Measurements from ENCODE around the gene DCBLD1. TPM values are rescaled to one million over a fixed set of nuclear protein-coding genes. Genes with fewer than 3 reads are reported as not detected.

DCBLD1 gene
- total RNA-seq, 2 donors from 2014 or later: 4.1 to 8.2 TPM

DNA sequence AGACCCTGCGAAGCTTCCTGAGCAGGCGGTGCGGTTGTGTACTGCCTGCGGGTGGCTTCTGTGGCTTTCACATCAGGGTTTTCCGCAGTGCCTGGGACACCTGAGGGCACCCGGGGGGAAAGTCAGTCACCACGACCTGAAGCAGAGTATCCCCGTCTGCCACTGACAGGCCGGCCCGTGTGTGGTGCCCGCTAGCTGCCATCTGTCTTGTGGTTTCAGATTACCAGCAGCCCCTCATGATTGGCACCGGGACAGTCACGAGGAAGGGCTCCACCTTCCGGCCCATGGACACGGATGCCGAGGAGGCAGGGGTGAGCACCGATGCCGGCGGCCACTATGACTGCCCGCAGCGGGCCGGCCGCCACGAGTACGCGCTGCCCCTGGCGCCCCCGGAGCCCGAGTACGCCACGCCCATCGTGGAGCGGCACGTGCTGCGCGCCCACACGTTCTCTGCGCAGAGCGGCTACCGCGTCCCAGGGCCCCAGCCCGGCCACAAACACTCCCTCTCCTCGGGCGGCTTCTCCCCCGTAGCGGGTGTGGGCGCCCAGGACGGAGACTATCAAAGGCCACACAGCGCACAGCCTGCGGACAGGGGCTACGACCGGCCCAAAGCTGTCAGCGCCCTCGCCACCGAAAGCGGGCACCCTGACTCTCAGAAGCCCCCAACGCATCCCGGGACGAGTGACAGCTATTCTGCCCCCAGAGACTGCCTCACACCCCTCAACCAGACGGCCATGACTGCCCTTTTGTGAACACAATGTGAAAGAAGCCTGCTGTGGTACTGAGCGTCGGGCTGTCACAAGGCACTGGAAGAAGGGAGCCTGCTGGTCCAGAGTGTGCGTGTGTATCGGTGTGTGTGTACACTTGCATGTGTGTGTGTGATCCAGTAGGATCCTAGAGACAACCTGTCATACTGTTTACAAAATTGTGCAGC, 65.5 kb downstream of the DCBLD1 start:
- ATAC-seq (peak; percentile 94), DNase-seq (peak; percentile 71)
- intact Hi-C loops (cut with DNase I): no loop called here

DNA sequence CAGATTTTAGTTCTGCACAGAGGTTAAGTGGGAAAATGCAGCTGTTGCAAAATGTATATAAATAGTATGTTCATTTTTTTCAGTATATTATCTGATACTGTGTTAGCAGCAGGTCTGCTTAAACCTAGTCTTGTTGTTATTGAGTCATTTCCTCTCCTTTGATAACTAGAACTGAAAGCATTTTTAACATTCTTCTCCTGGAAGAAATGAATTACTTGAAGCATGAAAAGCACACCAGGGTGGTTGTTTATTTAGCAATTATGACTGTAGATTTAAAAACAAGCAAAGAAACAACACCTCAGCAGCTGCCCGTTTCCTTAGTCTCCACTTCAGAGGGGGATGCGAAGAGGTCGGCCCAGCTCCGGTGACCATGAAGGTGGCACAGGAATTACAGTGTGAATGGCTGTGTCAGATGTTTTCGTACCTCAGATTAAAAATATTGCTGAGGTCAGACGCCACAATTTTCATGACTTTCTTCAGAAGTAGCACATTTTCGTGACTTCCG, 66.4 kb downstream of the DCBLD1 start:
- ATAC-seq (peak in 1 of 2 donors; percentile 6), DNase-seq (no peak)
- intact Hi-C loops (cut with DNase I): no loop called here

DNA sequence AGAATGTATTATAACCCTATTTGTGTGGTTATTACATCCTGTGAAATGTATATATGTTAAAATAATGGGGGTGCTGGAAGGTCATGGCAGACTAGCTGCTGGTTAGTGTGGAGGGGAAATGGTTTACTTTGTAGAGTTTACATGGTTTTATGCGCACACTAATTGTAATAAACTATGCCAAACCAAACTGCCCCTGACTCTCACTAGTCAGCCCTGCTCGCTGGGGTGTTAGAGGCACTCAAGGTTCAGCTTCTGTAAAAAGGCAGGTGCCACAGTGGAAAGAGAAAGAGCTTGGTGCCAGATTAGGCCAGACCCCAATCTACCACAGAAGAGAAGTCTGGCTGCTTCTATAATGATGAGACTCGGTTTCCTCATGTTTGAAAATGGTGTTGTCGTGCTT, 67.1 kb downstream of the DCBLD1 start:
- intact Hi-C loops (cut with DNase I): loop anchor here (5.0 to 10.0 kb wide), 2 partner anchors 65 to 202 kb away; partner anchors contain the start of gene DCBLD1 (in 1 of the 2)
- ATAC-seq: no peak
- DNase-seq: no peak

DNA sequence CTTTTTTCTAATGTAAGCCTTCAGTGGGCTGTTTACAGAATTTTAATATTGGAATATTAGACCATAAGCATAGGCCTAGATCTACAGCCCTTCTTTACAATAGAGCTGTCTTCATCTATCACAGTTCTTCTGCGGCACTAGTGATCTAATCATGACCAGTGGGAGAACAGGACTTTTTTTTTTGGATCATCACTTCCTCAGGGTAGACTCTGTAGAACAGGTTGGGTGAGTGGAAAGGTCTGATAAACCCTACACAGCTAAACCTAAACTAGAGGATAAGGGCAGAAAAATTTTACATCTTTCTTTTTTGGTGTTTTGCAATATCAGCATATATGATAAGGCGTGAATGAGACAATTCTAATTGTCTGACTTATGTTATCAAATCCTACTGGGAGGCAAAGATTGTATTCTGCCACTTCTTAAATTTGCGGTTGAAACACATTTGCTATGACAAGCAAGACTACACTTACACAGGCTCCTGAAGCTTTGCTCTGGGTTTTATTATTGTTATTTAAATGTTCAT, 67.7 kb downstream of the DCBLD1 start:
- ATAC-seq (no peak), DNase-seq (no peak)
- intact Hi-C loops (cut with DNase I): loop anchor here (5.0 to 10.0 kb wide), 2 partner anchors 65 to 203 kb away; partner anchors contain the start of gene DCBLD1 (in 1 of the 2)

DNA sequence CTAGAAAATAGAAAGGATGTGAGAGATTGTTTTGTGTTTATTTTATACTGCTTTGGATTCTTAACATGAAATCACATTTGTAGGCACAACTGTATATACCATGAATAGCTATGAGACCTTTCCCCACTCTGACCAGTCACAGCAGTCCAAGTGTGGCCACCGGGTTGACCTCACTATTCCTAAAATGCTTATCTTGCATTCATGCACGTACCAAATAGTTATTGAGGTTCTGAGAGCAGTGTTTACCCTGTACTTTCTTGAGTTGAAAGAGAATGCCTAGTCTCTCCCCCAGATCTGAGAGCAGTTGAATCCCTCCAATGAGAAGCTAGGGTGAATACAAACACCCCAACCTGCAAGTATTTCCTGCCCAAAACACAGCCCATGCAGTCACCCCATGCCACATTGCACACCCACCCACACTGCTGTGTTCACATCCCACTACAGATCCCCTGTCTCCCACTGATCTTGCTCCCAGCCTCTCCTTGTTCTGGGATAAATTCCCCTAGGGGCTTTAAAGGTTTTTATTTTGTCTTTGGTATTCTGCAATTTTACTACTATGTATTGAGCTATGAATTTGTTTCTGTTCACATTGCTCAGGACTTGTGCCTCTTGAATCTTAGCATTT, 68.3 kb downstream of the DCBLD1 start:
- ATAC-seq (no peak), DNase-seq (no peak)
- intact Hi-C loops (cut with DNase I): loop anchor here (5.0 to 10.0 kb wide), 2 partner anchors 66 to 203 kb away; partner anchors contain the start of gene DCBLD1 (in 1 of the 2)

DNA sequence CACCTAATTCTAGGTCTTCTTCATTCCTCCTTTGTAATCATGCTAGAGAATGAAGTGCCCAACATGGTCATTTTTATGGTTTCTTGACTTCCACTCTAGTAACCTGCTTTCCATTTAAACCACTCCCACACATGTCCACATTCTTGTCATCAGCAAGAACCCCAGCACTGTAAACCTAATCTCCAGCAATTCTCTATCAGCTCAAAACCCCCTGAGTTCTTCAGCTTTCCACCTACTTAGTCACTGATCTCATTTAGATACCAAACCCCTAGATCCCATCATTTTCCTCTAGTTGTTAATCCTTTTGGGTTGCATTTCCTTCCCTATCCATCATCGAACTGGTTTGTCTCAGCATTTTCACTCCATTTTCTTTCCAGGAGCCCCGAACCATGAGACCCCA, 70.1 kb downstream of the DCBLD1 start:
- intact Hi-C loops (cut with DNase I): loop anchor here (2.0 to 10.0 kb wide), 3 partner anchors 68 to 205 kb away; partner anchors contain the start of gene DCBLD1 (in 1 of the 2)
- ATAC-seq (no peak), DNase-seq (no peak)

DNA sequence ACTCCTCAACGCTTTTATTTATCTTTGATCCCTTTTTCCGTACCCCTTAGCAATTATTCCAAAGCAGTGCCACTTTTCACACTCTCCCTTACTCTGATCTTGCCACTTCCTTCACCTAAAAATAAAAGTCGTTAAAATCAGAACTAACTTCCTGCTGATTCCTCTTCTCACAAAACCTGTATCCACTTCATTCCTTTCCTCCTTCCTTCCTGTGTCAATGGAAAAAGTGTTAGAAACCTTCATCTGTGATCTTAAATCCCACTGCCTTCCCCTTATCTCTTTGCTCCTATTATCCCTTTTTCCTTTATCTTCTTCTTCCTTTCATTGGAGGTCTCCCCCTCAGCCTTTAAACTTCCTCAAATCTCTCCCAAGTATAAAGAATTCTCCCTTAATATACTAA, 70.7 kb downstream of the DCBLD1 start:
- intact Hi-C loops (cut with DNase I): loop anchor here (2.0 to 10.0 kb wide), 3 partner anchors 68 to 206 kb away; partner anchors contain the start of gene DCBLD1 (in 1 of the 2)
- ATAC-seq: no peak

DNA sequence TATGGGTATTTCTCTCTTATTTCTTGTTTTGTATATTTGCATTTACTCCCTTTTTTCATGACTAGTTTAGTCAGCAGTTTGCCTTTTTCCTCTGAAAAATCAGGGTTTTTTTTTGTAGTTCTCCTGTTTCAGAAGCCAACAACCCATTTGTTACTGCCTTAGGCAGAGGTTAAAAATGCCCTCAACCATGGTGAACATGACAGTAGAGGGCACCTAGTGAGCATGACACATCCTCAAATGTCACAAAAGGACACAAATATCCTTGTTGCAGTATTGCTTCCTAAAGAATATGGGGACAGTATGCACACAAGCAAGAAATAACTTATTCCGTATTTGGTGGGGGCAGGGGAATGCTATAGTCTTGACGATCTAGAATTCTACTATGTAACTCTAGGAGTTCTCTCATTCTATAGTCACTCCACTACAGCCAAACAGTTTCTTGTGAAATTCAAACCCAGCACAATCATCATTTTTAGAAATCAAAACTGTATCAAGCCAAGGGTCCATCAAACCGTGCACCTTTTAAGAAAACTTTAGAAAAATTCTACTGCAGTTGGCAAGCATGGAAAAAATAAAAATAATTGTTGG, 72.9 kb downstream of the DCBLD1 start:
- intact Hi-C loops (cut with DNase I): loop anchor here in 1 of 2 donors (5.0 to 10.0 kb wide), 3 partner anchors 71 to 208 kb away; partner anchors contain the start of gene DCBLD1
- ATAC-seq: no peak
- DNase-seq: no peak

More for the DNA sequence above, 70.7 kb downstream of the DCBLD1 start:
- DNase-seq: no peak

DNA sequence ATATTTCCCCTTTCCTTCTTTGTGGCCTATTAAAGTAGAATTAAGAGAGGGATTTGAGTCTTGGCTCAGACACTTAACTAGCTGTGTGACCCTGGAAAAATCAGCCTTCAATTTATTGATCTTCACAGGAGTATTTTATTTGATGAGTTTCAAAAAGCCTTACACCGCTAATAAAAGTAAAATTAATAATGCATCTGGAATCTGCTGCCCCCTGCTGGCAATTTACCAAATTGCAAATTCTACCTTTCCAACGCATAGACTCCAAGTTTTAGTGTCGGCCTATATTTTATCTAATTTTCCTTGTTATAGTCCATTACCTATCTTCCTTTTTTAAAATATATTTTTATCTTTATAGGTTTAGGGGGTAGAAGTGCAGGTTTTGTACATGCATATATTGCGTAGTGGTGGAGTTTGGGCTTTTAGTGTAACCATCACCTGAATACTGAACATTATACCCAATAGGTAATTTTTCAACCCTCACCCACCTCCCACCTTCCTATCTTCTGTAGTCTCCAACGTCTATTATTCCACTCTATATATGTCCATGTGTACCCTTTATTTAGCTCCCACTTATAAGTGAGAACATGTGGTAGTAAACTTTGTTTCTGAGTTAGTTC, 73.5 kb downstream of the DCBLD1 start:
- ATAC-seq (no peak), DNase-seq (peak; percentile 31)
- intact Hi-C loops (cut with DNase I): loop anchor here (2.0 to 10.0 kb wide), 4 partner anchors 71 to 209 kb away; partner anchors contain the start of gene DCBLD1 (in 1 of the 2)

DNA sequence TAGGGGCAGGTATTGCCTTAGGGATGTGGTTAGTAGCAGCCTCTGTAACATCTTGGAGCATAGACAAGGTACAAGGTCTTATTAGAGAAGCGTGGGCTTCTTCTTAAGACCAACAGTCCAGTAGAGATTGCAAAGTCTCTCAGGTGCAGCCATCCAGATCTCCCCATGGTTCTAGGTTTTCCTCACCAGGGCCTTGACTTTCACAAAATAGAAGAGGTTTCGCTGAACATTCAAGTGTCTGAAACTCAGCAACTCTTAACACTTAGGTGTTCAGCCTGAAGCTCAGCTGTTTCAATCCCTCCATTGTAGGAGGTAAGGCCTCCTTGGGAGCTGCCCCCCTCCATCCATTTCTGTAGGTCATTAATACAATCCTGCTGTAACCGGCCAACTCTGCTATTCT, 75.5 kb downstream of the DCBLD1 start:
- intact Hi-C loops (cut with DNase I): loop anchor here (2.0 to 10.0 kb wide), 4 partner anchors 73 to 211 kb away; partner anchors contain the start of gene DCBLD1 (in 1 of the 2)
- DNase-seq: no peak
- ATAC-seq: no peak

DNA sequence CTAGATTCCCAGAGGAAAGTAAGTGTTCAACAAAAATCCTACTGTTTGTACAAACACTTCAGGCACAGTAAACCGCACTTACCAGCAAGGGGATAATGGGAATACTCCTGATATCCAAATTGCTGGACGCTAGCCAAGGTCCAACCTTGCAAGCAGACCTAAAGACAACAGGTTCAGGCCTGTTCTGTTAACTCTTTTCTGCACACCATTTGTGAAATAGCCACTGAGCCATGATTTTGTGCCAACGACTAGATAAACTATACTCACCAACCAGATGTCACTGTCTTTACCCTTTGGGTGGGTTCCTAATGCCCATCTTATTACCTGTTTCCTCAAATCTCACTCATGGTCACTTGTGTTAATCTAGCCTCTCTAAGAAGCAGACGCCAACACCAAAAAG, 76.3 kb downstream of the DCBLD1 start:
- DNase-seq (no peak), ATAC-seq (no peak)
- intact Hi-C loops (cut with DNase I): loop anchor here in 1 of 2 donors (5.0 to 10.0 kb wide), 3 partner anchors 74 to 212 kb away; partner anchors contain the start of gene DCBLD1

DNA sequence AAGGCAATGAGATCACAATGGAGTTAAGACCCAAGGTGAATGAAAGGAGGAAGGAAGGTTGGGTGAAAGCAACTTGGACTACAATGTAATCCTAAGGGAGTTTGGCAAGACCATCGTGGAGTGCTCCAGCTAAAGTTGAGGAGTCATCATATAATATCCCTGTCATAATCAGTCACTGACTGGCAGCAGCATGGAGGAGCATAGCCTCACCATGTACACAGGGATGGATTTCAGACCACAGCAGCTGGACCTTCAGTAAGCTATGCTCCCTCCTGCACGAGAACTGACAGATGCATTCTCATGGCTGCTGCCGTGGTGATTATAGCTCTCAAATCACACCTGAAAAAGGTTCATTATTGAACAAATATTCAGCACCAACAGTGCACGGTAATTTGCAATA, 76.8 kb downstream of the DCBLD1 start:
- ATAC-seq: no peak
- no peak for DNase-seq
- intact Hi-C loops (cut with DNase I): loop anchor here in 1 of 2 donors (5.0 to 10.0 kb wide), 3 partner anchors 74 to 212 kb away; partner anchors contain the start of gene DCBLD1

DNA sequence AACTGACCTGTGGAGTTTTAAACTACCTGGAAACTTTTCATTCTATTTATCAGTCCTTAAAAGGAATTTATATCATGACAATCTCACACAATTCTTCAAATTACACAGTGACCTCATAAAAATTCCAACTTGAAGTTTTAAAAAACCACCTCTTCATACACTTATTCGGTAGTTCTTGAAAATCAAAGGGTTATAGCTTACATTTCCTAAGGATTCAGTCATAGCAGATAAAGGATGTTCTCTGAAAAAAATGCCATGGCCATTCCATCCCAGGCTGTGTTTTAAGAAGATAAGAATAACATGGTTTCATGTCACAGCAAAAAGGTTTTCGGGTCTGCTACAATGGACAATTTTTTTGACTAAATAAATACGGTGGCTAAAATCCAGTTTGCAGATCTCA, 78.7 kb downstream of the DCBLD1 start:
- ATAC-seq (no peak), DNase-seq (no peak)
- intact Hi-C loops (cut with DNase I): no loop called here

DNA sequence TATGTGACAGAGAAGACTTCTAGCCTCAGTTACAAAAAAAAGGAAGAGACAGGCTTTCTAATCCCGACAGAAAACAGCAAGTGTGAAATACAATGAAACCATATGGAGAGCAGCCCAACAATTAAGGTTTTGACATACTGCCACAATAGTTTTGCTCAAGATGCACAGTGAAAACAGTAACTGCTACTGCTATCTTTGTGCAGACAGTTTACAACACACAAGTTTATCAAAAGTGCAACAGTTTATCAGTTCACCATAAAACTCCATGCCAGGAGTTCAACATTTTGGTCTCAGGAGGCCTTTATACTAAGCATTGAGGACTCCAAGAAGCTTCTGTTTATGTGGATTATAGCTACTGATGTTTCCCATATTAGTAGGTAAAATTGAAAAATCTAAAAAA, 82.2 kb downstream of the DCBLD1 start:
- DNase-seq (no peak), ATAC-seq (no peak)
- intact Hi-C loops (cut with DNase I): no loop called here

DNA sequence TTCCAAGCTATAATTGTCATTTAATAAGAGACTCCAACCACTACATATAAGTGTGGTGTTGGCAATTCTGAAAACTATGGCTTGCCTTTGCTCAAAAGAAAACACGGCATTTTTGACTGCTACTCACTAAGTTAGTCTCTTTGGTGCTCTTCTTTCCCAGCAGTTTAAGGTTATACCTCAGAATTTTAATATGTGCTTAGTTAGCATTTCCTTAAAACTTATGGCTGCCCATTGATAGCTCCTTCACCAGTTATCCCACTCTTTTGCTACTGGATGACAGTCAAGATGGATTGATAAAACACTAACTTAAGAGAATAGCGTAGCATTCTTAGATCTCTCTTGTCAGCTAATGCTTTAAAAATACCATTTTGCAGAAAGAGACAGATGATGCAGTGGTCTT, 85.8 kb downstream of the DCBLD1 start:
- intact Hi-C loops (cut with DNase I): no loop called here
- no peak for ATAC-seq

DNA sequence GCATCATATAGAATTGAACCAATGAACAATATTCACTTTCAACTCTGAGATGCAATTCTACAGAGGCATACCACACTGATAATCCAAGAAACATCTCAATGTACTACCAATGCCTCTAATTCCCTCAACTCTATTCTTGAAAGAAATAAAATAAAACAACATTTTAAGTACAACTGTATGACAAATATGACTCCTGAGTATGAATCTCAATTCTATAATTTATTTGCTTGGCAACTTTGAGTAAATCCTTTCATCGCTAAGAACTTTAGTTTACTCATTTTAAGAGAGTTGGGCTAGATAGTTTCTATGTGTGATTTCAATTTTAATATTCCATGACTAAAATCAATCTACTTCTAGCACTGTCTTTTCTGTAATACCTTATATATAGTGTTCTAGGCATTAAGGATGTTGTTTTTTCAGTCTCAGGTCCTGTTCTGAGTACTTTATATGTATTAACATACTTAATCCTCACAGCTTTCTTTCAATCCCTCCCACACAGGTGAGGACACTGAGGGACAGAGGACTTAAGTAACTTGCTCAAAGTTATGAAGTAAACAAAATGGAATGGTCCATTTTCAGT, 86.4 kb downstream of the DCBLD1 start:
- DNase-seq (no peak), ATAC-seq (no peak)
- intact Hi-C loops (cut with DNase I): no loop called here

More for the DNA sequence above, 85.8 kb downstream of the DCBLD1 start:
- no peak for DNase-seq

DNA sequence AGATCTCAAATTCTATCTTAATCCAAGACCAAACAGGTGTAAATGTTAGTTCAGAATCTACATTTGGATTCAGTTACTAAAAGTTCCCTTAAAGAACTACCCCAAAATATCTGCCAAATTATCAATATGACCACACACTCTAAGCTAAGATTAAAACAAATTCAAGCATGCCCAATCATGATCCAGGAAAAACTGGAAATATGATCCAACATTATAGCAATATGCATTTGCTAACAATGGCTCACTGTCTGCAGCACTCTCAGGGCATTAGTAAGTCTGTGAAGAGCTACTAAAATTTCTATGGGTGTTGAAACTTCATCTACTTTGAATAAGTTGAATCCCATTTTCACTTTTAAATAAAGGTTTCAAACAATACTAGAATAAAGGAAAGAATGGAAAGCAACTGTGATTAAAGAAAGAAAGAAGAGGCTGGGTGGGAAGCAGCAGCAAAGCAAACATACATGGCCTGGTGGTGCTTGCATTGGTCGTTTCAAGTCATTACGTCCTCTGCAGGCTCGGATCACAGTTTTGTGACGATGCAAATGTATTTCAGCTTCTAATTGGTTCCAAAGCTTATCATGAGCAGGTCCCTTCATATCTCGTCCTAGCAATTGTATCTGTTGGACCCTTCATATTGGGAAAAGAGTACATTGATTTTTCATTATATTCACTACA, 90.7 kb downstream of the DCBLD1 start:
- DNase-seq: no peak
- no peak for ATAC-seq
- intact Hi-C loops (cut with DNase I): no loop called here
